H1 (cell line): ENCODE data around the gene TCF7L1. TPM values are rescaled to one million over a fixed set of nuclear protein-coding genes. Genes with fewer than 3 reads are reported as not detected.

Source experiments
- CTCF ChIA-PET: fragments of 300-600 bp; sonication (Branson Sonifier 250); formaldehyde crosslinking; loops from one replicate; lab custom pipeline; 2021; ENCODE audit not compliant: partially characterized antibody; lab: Charles Lee
- POLR2A ChIA-PET: fragments of 300-600 bp; sonication (Branson Sonifier 250); formaldehyde crosslinking; loops from one replicate; lab custom pipeline; 2021; ENCODE audit warnings: inconsistent platforms; ENCODE audit not compliant: partially characterized antibody; lab: Charles Lee
- DNase-seq, 2 experiments: peaks; one replicate each; pipeline versions ENCODE4 v3.0.0 to v3.0.0-alpha.2; 2010 to 2022; ENCODE audit warnings: low spot score in 2 of 2, low read depth in 1 of 2, mixed read lengths in 1 of 2
- FAIRE-seq: peaks from 2 replicates; lab custom pipeline; 2011; peaks lifted over from hg19 to GRCh38; lab: Jason Lieb, UNC
- H2AFZ ChIP-seq: 2 replicates; pipeline ENCODE4 v1.8.1; 2012; ENCODE audit warnings: low read length, inconsistent platforms
- H2AK5ac ChIP-seq: 2 replicates; pipeline ENCODE4 v1.6.1; 2013; ENCODE audit warnings: low read depth, low read length
- H2BK120ac ChIP-seq: replicated peaks from 2 replicates; pipeline ENCODE3; 2013; ENCODE audit warnings: low read depth, low read length, inconsistent platforms
- H2BK12ac ChIP-seq: 2 replicates; pipeline ENCODE4 v1.6.1; 2013; ENCODE audit warnings: low read depth, low read length
- H2BK15ac ChIP-seq: 2 replicates; pipeline ENCODE4 v1.6.1; 2013; ENCODE audit warnings: low read length
- H2BK20ac ChIP-seq: 2 replicates; pipeline ENCODE4 v1.6.1; 2013; ENCODE audit warnings: low read length
- H2BK5ac ChIP-seq: 2 replicates; pipeline ENCODE4 v1.6.1; 2013; ENCODE audit warnings: low read depth, low read length
- H3K14ac ChIP-seq: 2 replicates; pipeline ENCODE4 v1.6.1; 2013; ENCODE audit warnings: inconsistent platforms; ENCODE audit not compliant: insufficient read length
- H3K18ac ChIP-seq: 2 replicates; pipeline ENCODE4 v1.6.1; 2013; ENCODE audit warnings: low read length; ENCODE audit errors: extremely low read depth
- H3K23ac ChIP-seq: 2 replicates; pipeline ENCODE4 v1.6.1; 2013; ENCODE audit warnings: inconsistent platforms; ENCODE audit not compliant: insufficient read length
- H3K23me2 ChIP-seq: 2 replicates; pipeline ENCODE4 v1.6.1; 2013; ENCODE audit warnings: low read depth, low read length
- H3K27ac ChIP-seq: 2 replicates; pipeline ENCODE4 v1.6.1; 2011; ENCODE audit warnings: low read depth, low read length, inconsistent platforms
- H3K27me3 ChIP-seq, 4 experiments: replicated peaks in 1 of 4; 1 replicate in 1 of 4; 2 replicates in 3 of 4; pipeline versions ENCODE4 v1.6.1 to v1.8.1; 2011 to 2013; ENCODE audit warnings: low read length in 3 of 4, mild to moderate bottlenecking in 3 of 4, inconsistent platforms in 2 of 4, mixed read lengths in 2 of 4, moderate library complexity in 1 of 4; ENCODE audit not compliant: control insufficient read depth in 3 of 4, insufficient read depth in 3 of 4; ENCODE audit errors: extremely low read depth in 1 of 4
- H3K36me3 ChIP-seq, 4 experiments: 2 replicates each; pipeline versions ENCODE4 v1.6.1 to v1.8.1; 2011 to 2013; ENCODE audit warnings: mild to moderate bottlenecking in 4 of 4, low read length in 3 of 4, moderate library complexity in 2 of 4, control low read depth in 1 of 4, inconsistent platforms in 1 of 4; ENCODE audit not compliant: insufficient read depth in 4 of 4, control insufficient read depth in 2 of 4
- H3K4ac ChIP-seq: replicated peaks from 2 replicates; pipeline ENCODE3; 2013; ENCODE audit warnings: low read length, low read depth, mixed read lengths, inconsistent platforms; ENCODE audit not compliant: insufficient read length
- H3K4me1 ChIP-seq, 4 experiments: replicated peaks in 1 of 4; 1 replicate in 1 of 4; 2 replicates in 3 of 4; pipeline versions ENCODE4 v1.6.1 to v1.8.1; 2011 to 2013; ENCODE audit warnings: low read length in 3 of 4, inconsistent platforms in 2 of 4, mixed read lengths in 1 of 4; ENCODE audit not compliant: insufficient read depth in 4 of 4, control insufficient read depth in 3 of 4
- H3K4me2 ChIP-seq, 2 experiments: 2 replicates each; pipeline versions ENCODE4 v1.6.1 to v1.8.1; 2011 to 2013; ENCODE audit warnings: low read depth in 2 of 2, low read length in 2 of 2, control low read depth in 1 of 2, inconsistent platforms in 1 of 2, mild to moderate bottlenecking in 1 of 2; ENCODE audit not compliant: insufficient read depth in 1 of 2
- H3K4me3 ChIP-seq, 4 experiments: fragments of 200-600, 300-600 bp in 1 of 4; sonication (generic), shearing (Covaris generic), sonication (Bioruptor Twin) in 1 of 4; 2 replicates each; pipeline versions ENCODE4 v1.5.1 to v1.8.1; 2011 to 2016; ENCODE audit warnings: low read length in 4 of 4, low read depth in 3 of 4, control low read depth in 2 of 4, inconsistent platforms in 2 of 4, mild to moderate bottlenecking in 2 of 4, mixed read lengths in 1 of 4, moderate library complexity in 1 of 4; ENCODE audit not compliant: insufficient read depth in 2 of 4; ENCODE audit errors: extremely low read depth in 1 of 4
- H3K56ac ChIP-seq: replicated peaks from 2 replicates; pipeline ENCODE3; 2013; ENCODE audit warnings: low read depth, mild to moderate bottlenecking, mixed read lengths, low read length, inconsistent platforms; ENCODE audit not compliant: insufficient read length
- H3K79me1 ChIP-seq: 2 replicates; pipeline ENCODE4 v1.6.1; 2013; ENCODE audit warnings: low read depth, low read length, control low read depth
- H3K79me2 ChIP-seq, 2 experiments: 2 replicates each; pipeline versions ENCODE4 v1.6.1 to v1.8.1; 2012 to 2013; ENCODE audit warnings: low read length in 2 of 2, mild to moderate bottlenecking in 2 of 2, inconsistent platforms in 1 of 2; ENCODE audit not compliant: insufficient read depth in 2 of 2, control insufficient read depth in 1 of 2
- H3K9ac ChIP-seq, 4 experiments: replicated peaks in 1 of 4; 1 replicate in 1 of 4; 2 replicates in 3 of 4; pipeline versions ENCODE4 v1.6.1 to v1.8.1; 2011 to 2013; ENCODE audit warnings: low read depth in 3 of 4, low read length in 3 of 4, control low read depth in 2 of 4, mild to moderate bottlenecking in 2 of 4, moderate library complexity in 2 of 4, inconsistent platforms in 1 of 4; ENCODE audit errors: extremely low read depth in 1 of 4
- H3K9me3 ChIP-seq, 2 experiments: 2 replicates each; pipeline versions ENCODE4 v1.6.1 to v1.8.1; 2012 to 2013; ENCODE audit warnings: mild to moderate bottlenecking in 2 of 2, moderate library complexity in 2 of 2, control low read depth in 1 of 2, inconsistent platforms in 1 of 2, low read depth in 1 of 2, low read length in 1 of 2, mixed read lengths in 1 of 2; ENCODE audit not compliant: insufficient read depth in 2 of 2
- H4K20me1 ChIP-seq, 2 experiments: replicated peaks in 1 of 2; 2 replicates each; pipeline versions ENCODE3 to v1.8.1; 2011 to 2013; ENCODE audit warnings: inconsistent platforms in 2 of 2, low read length in 2 of 2, mild to moderate bottlenecking in 1 of 2; ENCODE audit not compliant: insufficient read depth in 2 of 2, control insufficient read depth in 1 of 2
- H4K5ac ChIP-seq: 2 replicates; pipeline ENCODE4 v1.6.1; 2013; ENCODE audit warnings: low read length, low read depth, mixed read lengths, inconsistent platforms; ENCODE audit not compliant: insufficient read length
- H4K8ac ChIP-seq: 2 replicates; pipeline ENCODE4 v1.8.0; 2013; ENCODE audit warnings: mild to moderate bottlenecking, moderate library complexity, low read length, inconsistent platforms; ENCODE audit not compliant: insufficient read depth; ENCODE audit errors: extremely low read depth
- H4K91ac ChIP-seq: replicated peaks from 2 replicates; pipeline ENCODE3; 2013; ENCODE audit warnings: low read length, mixed read lengths, inconsistent platforms; ENCODE audit not compliant: insufficient read length
- CTCF ChIP-seq, 3 experiments: IDR thresholded peaks; 1 replicate in 2 of 3; 2 replicates in 1 of 3; pipeline versions ENCODE4 v1.5.1 to v1.6.1; 2011; ENCODE audit warnings: low read length in 3 of 3, mild to moderate bottlenecking in 3 of 3, inconsistent platforms in 2 of 3, low read depth in 1 of 3, moderate library complexity in 1 of 3; ENCODE audit not compliant: insufficient read depth in 1 of 3; ENCODE audit errors: control extremely low read depth in 1 of 3
- FOSL1 ChIP-seq: IDR thresholded peaks from 2 replicates; pipeline ENCODE4 v1.6.1; 2011; ENCODE audit warnings: mild to moderate bottlenecking, low read depth, low read length, moderate library complexity; ENCODE audit not compliant: insufficient read depth
- JUN ChIP-seq: IDR thresholded peaks from 2 replicates; pipeline ENCODE4 v1.6.1; 2011; ENCODE audit warnings: low read depth, mild to moderate bottlenecking, improper control_type of control experiment, low read length
- RAD21 ChIP-seq, 2 experiments: IDR thresholded peaks in 1 of 2; conservative IDR thresholded peaks in 1 of 2; 2 replicates each; pipeline ENCODE4 v1.6.1; 2011; ENCODE audit warnings: low read depth in 2 of 2, low read length in 2 of 2, improper control_type of control experiment in 1 of 2, inconsistent platforms in 1 of 2, mild to moderate bottlenecking in 1 of 2, moderate library complexity in 1 of 2
- YY1 ChIP-seq: IDR thresholded peaks from 2 replicates; pipeline ENCODE4 v1.6.1; 2011; ENCODE audit warnings: low read depth, mild to moderate bottlenecking, low read length
- ZNF274 ChIP-seq: IDR thresholded peaks from 2 replicates; pipeline ENCODE4 v1.7.0; 2012; ENCODE audit warnings: low read length, borderline replicate concordance; ENCODE audit errors: extremely low read depth
- WGBS, 2 experiments: shearing (Covaris generic) in 1 of 2; methylation state at CpG; one replicate each; pipeline versions ENCODE4 v1.1.6 to v1.1.7; 2013 to 2015; ENCODE audit warnings: low lambda C conversion rate in 2 of 2, mixed read lengths in 2 of 2, inconsistent platforms in 1 of 2, low coverage in 1 of 2, missing lambda C conversion rate in 1 of 2; ENCODE audit not compliant: insufficient replicate concordance in 2 of 2, insufficient coverage in 1 of 2, insufficient read length in 1 of 2; ENCODE audit errors: extremely low coverage in 1 of 2, missing lambda C conversion rate in 1 of 2; 5-methylcytosine and 5-hydroxymethylcytosine counted together
- polyA plus RNA-seq, 7 experiments: library from polyadenylated mRNA; depleted of rRNA in 3 of 7; stranded (reverse) in 5 of 7; unstranded in 2 of 7; fragments of >200 nt in 5 of 7; fragments of 200-250 nt in 2 of 7; gene quantifications; 1 replicate in 5 of 7; 2 replicates in 1 of 7; 4 replicates in 1 of 7; pipeline versions ENCODE4 v1.2.1 to v1.2.3, GENCODE V29; 2011 to 2013; ENCODE audit warnings: missing spikeins in 2 of 7, mixed read lengths in 2 of 7
- total RNA-seq: library from RNA; stranded (reverse); fragmentation: NEBNext Ultra II Directional; extraction: Animal tissue kit (Norgen Biotek cat#: 25700); gene quantifications from 2 replicates; pipeline ENCODE4 v1.2.1, GENCODE V29; 2021

The TCF7L1 gene
- total and polyA plus RNA-seq, 2 of the 8 experiments (the other 6 are each of a cell fraction or from before 2014, with no cell fraction given): 27.5 to 108 TPM

GRCh38 chr2:85148190-85148589 lies 15.0 kb downstream of the TCF7L1 start:
- H4K20me1 ChIP-seq: peaks cover 26 to 29% of the 10 kb centered on the region in 2 experiments
- no peak overlapping the region for H3K4me2 ChIP-seq
- no peaks in the 10 kb centered on the region for H3K23me2 ChIP-seq
- TF ChIP-seq CTCF (IDR thresholded peaks at IDR 0.05; ENCODE audit: control extremely low read depth in 1 of 3, insufficient read depth in 1 of 3, low read depth in 1 of 3, low read length in 3 of 3): peak in 1 of 3 experiments; percentile 23; a peak in 1 of 4 replicates
- TF ChIP-seq JUN: no peak
- no peak for TF ChIP-seq ZNF274
- TF ChIP-seq FOSL1: no peak
- TF ChIP-seq RAD21 (IDR thresholded peaks at IDR 0.05 in 1 of 2, conservative IDR thresholded peaks at IDR 0.05 in 1 of 2; ENCODE audit: low read depth in 2 of 2, low read length in 2 of 2): peak in 1 of 2 experiments; percentile 20; a peak in 1 of 4 replicates
- TF ChIP-seq YY1: no peak
- H3K23ac ChIP-seq: no peak overlapping the region
- H2BK15ac ChIP-seq: no peak overlapping the region
- no peak overlapping the region for H3K18ac ChIP-seq
- H2AK5ac ChIP-seq: no peak overlapping the region
- H2BK20ac ChIP-seq: no peak overlapping the region
- peaks cover 0 to 13% (median 4%) of the 10 kb centered on the region in 4 experiments; a peak in 1 of 8 replicates for H3K36me3 ChIP-seq
- peaks cover 31 to 97% of the 10 kb centered on the region in 2 experiments for H3K79me2 ChIP-seq
- H3K9ac ChIP-seq: no peak overlapping the region
- H3K9me3 ChIP-seq: no peaks in the 10 kb centered on the region
- WGBS, 2 experiments: 69% methylated on average over 2 of the region's 2 CpGs; no CpG with 5 or more reads in 1 of the 2 experiments
- DNase-seq (no peak), FAIRE-seq (no peak)
- no peak overlapping the region for H3K4ac ChIP-seq
- H4K91ac ChIP-seq: no peak overlapping the region
- H3K14ac ChIP-seq: no peak overlapping the region
- ChIA-PET CTCF (interaction anchor here (0.8 to 8.7 kb wide), 5 partner anchors 9 to 140 kb away, joined by 3 to 57 read pairs (median 7); no protein-coding TSS in a partner anchor), POLR2A (interaction anchor here (2.1 to 4.4 kb wide), 3 partner anchors 9 to 15 kb away, joined by 10 to 17 read pairs (median 12); partner anchors contain the start of gene TCF7L1)
- no peak overlapping the region for H4K5ac ChIP-seq
- H3K56ac ChIP-seq: no peak overlapping the region
- no peak overlapping the region for H2BK120ac ChIP-seq
- H2BK12ac ChIP-seq: no peak overlapping the region
- H3K79me1 ChIP-seq: peaks cover 16% of the 10 kb centered on the region
- H4K8ac ChIP-seq: no peak overlapping the region
- no peaks in the 10 kb centered on the region for H3K27me3 ChIP-seq
- H2AFZ ChIP-seq: no peak overlapping the region
- peaks cover 0 to 7% (median 4%) of the 10 kb centered on the region in 4 experiments; a peak in 3 of 7 replicates for H3K4me1 ChIP-seq
- H3K4me3 ChIP-seq: no peak overlapping the region
- no peak overlapping the region for H2BK5ac ChIP-seq
- no peak overlapping the region for H3K27ac ChIP-seq
